ENCODE measurements around the gene TMEM247. TPM values are rescaled to one million over a fixed set of nuclear protein-coding genes. Genes with fewer than 3 reads are reported as not detected.

TMEM247 gene
- not detected for total RNA-seq

GRCh38 chr2:46479265-46479664 is at the start of gene TMEM247:
Gene TMEM247 (plus strand): TSS chr2:46479565.
- Mint-ChIP-seq H3K36me3 (ENCODE audit: low read depth) (no peaks in the 10 kb centered on the region), H3K4me1 (peaks cover 25% of the 10 kb centered on the region), H3K9me3 (ENCODE audit: low read depth) (peaks cover 6% of the 10 kb centered on the region), H3K27ac (no peak within 1 kb of the TSS), H3K27me3 (peaks cover 3% of the 10 kb centered on the region), H3K4me3 (no peak within 1 kb of the TSS)
- ATAC-seq (no peak), DNase-seq (no peak)
- ChIA-PET POLR2A (no interaction called here), CTCF (no interaction called here)
- intact Hi-C loops (cut with DNase I, micrococcal nuclease): no loop called here

- H3K27ac Mint-ChIP-seq: no peak overlapping the region
- intact Hi-C loops (cut with DNase I, micrococcal nuclease): no loop called here
- POLR2A ChIA-PET: no interaction called here
- DNase-seq (no peak), ATAC-seq (no peak)
- peaks cover 4% of the 10 kb centered on the region for H3K27me3 Mint-ChIP-seq
- no peak overlapping the region for H3K4me3 Mint-ChIP-seq
- no peaks in the 10 kb centered on the region for H3K36me3 Mint-ChIP-seq (ENCODE audit: low read depth)
- CTCF ChIA-PET: interaction anchor here (0.7 to 1.0 kb wide), 3 partner anchors 67 to 172 kb away, joined by 3 to 4 read pairs (median 3); no protein-coding TSS in a partner anchor
- H3K9me3 Mint-ChIP-seq (ENCODE audit: low read depth): peaks cover 1% of the 10 kb centered on the region
- peaks cover 32% of the 10 kb centered on the region for H3K4me1 Mint-ChIP-seq
These were observed 49.0 kb upstream of the TMEM247 start for GRCh38 chr2:46430413-46430812.

GRCh38 chr2:46430992-46431391 is 48.4 kb upstream of the TMEM247 start:
- peaks cover 32% of the 10 kb centered on the region for H3K4me1 Mint-ChIP-seq
- intact Hi-C loops (cut with DNase I, micrococcal nuclease): no loop called here
- no peak overlapping the region for H3K4me3 Mint-ChIP-seq
- ChIA-PET CTCF (interaction anchor here (1.0 kb wide), 1 partner anchor 172 kb away, joined by 3 read pairs; no protein-coding TSS in a partner anchor), POLR2A (no interaction called here)
- H3K36me3 Mint-ChIP-seq (ENCODE audit: low read depth): no peaks in the 10 kb centered on the region
- ATAC-seq (no peak), DNase-seq (no peak)
- H3K27ac Mint-ChIP-seq: no peak overlapping the region
- peaks cover 1% of the 10 kb centered on the region for H3K9me3 Mint-ChIP-seq (ENCODE audit: low read depth)
- peaks cover 4% of the 10 kb centered on the region for H3K27me3 Mint-ChIP-seq

GRCh38 chr2:46431481-46432235 is 47.7 kb upstream of the TMEM247 start:
- POLR2A ChIA-PET: no interaction called here
- intact Hi-C loops (cut with DNase I, micrococcal nuclease): no loop called here
- CTCF ChIA-PET: no interaction called here
- Mint-ChIP-seq H3K36me3 (ENCODE audit: low read depth) (no peaks in the 10 kb centered on the region), H3K27me3 (peaks cover 4% of the 10 kb centered on the region), H3K27ac (no peak overlapping the region), H3K9me3 (ENCODE audit: low read depth) (peaks cover 1% of the 10 kb centered on the region), H3K4me3 (no peak overlapping the region), H3K4me1 (peaks cover 34% of the 10 kb centered on the region)
- DNase-seq: no peak
- peak; percentile 47 for ATAC-seq

GRCh38 chr2:46434851-46435273 is 44.5 kb upstream of the TMEM247 start:
- ATAC-seq: no peak
- Mint-ChIP-seq H3K4me1 (peaks cover 52% of the 10 kb centered on the region), H3K9me3 (ENCODE audit: low read depth) (no peaks in the 10 kb centered on the region), H3K4me3 (no peak overlapping the region), H3K36me3 (ENCODE audit: low read depth) (no peaks in the 10 kb centered on the region), H3K27ac (no peak overlapping the region), H3K27me3 (peaks cover 4% of the 10 kb centered on the region)
- POLR2A ChIA-PET: no interaction called here
- CTCF ChIA-PET: interaction anchor here (0.7 to 1.6 kb wide), 3 partner anchors 16 to 342 kb away, joined by 3 to 4 read pairs (median 3); no protein-coding TSS in a partner anchor
- no peak for DNase-seq
- intact Hi-C loops (cut with DNase I, micrococcal nuclease): no loop called here

- Mint-ChIP-seq H3K9me3 (ENCODE audit: low read depth) (no peaks in the 10 kb centered on the region), H3K4me3 (no peak overlapping the region), H3K27ac (no peak overlapping the region), H3K36me3 (ENCODE audit: low read depth) (no peaks in the 10 kb centered on the region), H3K27me3 (peaks cover 4% of the 10 kb centered on the region), H3K4me1 (peaks cover 52% of the 10 kb centered on the region)
- ChIA-PET CTCF (interaction anchor here (1.3 to 1.6 kb wide), 2 partner anchors 15 to 20 kb away, joined by 3 to 4 read pairs; no protein-coding TSS in a partner anchor), POLR2A (no interaction called here)
- intact Hi-C loops (cut with DNase I, micrococcal nuclease): no loop called here
- DNase-seq (no peak), ATAC-seq (no peak)
These were observed 44.0 kb upstream of the TMEM247 start for GRCh38 chr2:46435353-46435752.

GRCh38 chr2:46435796-46436360 is 43.5 kb upstream of the TMEM247 start:
- Mint-ChIP-seq H3K27ac (no peak overlapping the region), H3K27me3 (peaks cover 4% of the 10 kb centered on the region), H3K4me1 (peaks cover 50% of the 10 kb centered on the region), H3K4me3 (no peak overlapping the region), H3K36me3 (ENCODE audit: low read depth) (no peaks in the 10 kb centered on the region), H3K9me3 (ENCODE audit: low read depth) (no peaks in the 10 kb centered on the region)
- intact Hi-C loops (cut with DNase I, micrococcal nuclease): no loop called here
- no peak for DNase-seq
- ChIA-PET POLR2A (no interaction called here), CTCF (interaction anchor here (0.8 to 1.6 kb wide), 3 partner anchors 15 to 373 kb away, joined by 3 to 4 read pairs (median 3); no protein-coding TSS in a partner anchor)
- ATAC-seq: no peak

- no peak overlapping the region for H3K4me3 Mint-ChIP-seq
- no peak for DNase-seq
- H3K4me1 Mint-ChIP-seq: peaks cover 41% of the 10 kb centered on the region
- no peaks in the 10 kb centered on the region for H3K36me3 Mint-ChIP-seq (ENCODE audit: low read depth)
- ChIA-PET CTCF (interaction anchor here (0.6 to 1.1 kb wide), 3 partner anchors 15 to 868 kb away, joined by 3 read pairs; no protein-coding TSS in a partner anchor), POLR2A (no interaction called here)
- H3K27ac Mint-ChIP-seq: no peak overlapping the region
- intact Hi-C loops (cut with DNase I, micrococcal nuclease): no loop called here
- no peak for ATAC-seq
- H3K27me3 Mint-ChIP-seq: peaks cover 4% of the 10 kb centered on the region
- H3K9me3 Mint-ChIP-seq (ENCODE audit: low read depth): no peaks in the 10 kb centered on the region
These were observed 42.6 kb upstream of the TMEM247 start for GRCh38 chr2:46436800-46437199.

GRCh38 chr2:46438102-46438501 is 41.3 kb upstream of the TMEM247 start:
- Mint-ChIP-seq H3K27me3 (no peaks in the 10 kb centered on the region), H3K4me1 (peaks cover 32% of the 10 kb centered on the region), H3K27ac (no peak overlapping the region), H3K36me3 (ENCODE audit: low read depth) (no peaks in the 10 kb centered on the region), H3K9me3 (ENCODE audit: low read depth) (no peaks in the 10 kb centered on the region), H3K4me3 (no peak overlapping the region)
- CTCF ChIA-PET: interaction anchor here (2.1 kb wide), 1 partner anchor 15 kb away, joined by 5 read pairs; no protein-coding TSS in a partner anchor
- POLR2A ChIA-PET: no interaction called here
- intact Hi-C loops (cut with DNase I, micrococcal nuclease): no loop called here
- DNase-seq (no peak), ATAC-seq (no peak)

GRCh38 chr2:46438794-46439193 is 40.6 kb upstream of the TMEM247 start:
- Mint-ChIP-seq H3K4me1 (peaks cover 28% of the 10 kb centered on the region), H3K27me3 (no peaks in the 10 kb centered on the region), H3K36me3 (ENCODE audit: low read depth) (no peaks in the 10 kb centered on the region), H3K27ac (no peak overlapping the region), H3K9me3 (ENCODE audit: low read depth) (no peaks in the 10 kb centered on the region), H3K4me3 (no peak overlapping the region)
- ChIA-PET POLR2A (no interaction called here), CTCF (interaction anchor here (2.1 kb wide), 1 partner anchor 14 kb away, joined by 5 read pairs; no protein-coding TSS in a partner anchor)
- no peak for DNase-seq
- ATAC-seq: no peak
- intact Hi-C loops (cut with DNase I, micrococcal nuclease): no loop called here

- peak overlapping the region; percentile 9 for H3K27ac Mint-ChIP-seq
- H3K9me3 Mint-ChIP-seq (ENCODE audit: low read depth): no peaks in the 10 kb centered on the region
- ATAC-seq: peak; percentile 64
- no peak for DNase-seq
- no peak overlapping the region for H3K4me3 Mint-ChIP-seq
- POLR2A ChIA-PET: interaction anchor here (0.7 kb wide), 1 partner anchor 361 kb away, joined by 3 read pairs; no protein-coding TSS in a partner anchor
- peaks cover 28% of the 10 kb centered on the region for H3K4me1 Mint-ChIP-seq
- CTCF ChIA-PET: interaction anchor here (0.6 to 2.1 kb wide), 3 partner anchors 14 to 211 kb away, joined by 3 to 5 read pairs (median 4); no protein-coding TSS in a partner anchor
- no peaks in the 10 kb centered on the region for H3K27me3 Mint-ChIP-seq
- no peaks in the 10 kb centered on the region for H3K36me3 Mint-ChIP-seq (ENCODE audit: low read depth)
- intact Hi-C loops (cut with DNase I, micrococcal nuclease): no loop called here
These were observed 39.8 kb upstream of the TMEM247 start for GRCh38 chr2:46439582-46439981.
